ENCODE measurements around the gene MTMR10.

GRCh38 chr15:31019986-31020385, 28.6 kb upstream of the MTMR10 start:
- no peak for TF ChIP-seq CTCF (conservative IDR thresholded peaks at IDR 0.05 in 1 of 2, IDR thresholded peaks at IDR 0.05 in 1 of 2; ENCODE audit: low read depth in 1 of 2, low read length in 2 of 2)
- TF ChIP-seq EZH2 (IDR thresholded peaks at IDR 0.05; ENCODE audit: low read length, missing control alignments), result no peak
